ENCODE results near the gene KRTAP24-1. TPM values are rescaled to one million over a fixed set of nuclear protein-coding genes. Genes with fewer than 3 reads are reported as not detected.

KRTAP24-1 gene, protein sequence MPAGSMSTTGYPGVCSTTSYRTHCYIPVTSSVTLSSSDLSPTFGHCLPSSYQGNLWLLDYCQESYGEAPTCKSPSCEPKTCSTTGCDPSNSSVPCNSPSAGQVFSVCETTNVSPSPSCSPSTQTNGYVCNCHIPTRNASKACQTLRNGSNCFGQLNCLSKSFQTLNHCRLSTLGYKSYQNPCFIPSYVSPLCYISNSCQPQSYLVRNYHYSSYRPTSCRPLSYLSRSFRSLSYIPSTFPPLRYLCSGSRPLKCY
- total RNA-seq (2022): not detected in 2 replicates
- not detected for Bru-seq, nascent RNA
- BruChase-seq, experiment 1, labeled RNA remaining after a 2-hour chase: not detected
- BruChase-seq, experiment 2, labeled RNA remaining after a 6-hour chase: not detected
- long read RNA-seq: 0 reads

- no peak for DNase-seq
- H3K27me3 Mint-ChIP-seq (ENCODE audit: insufficient read depth, unreplicated experiment): peaks cover 6% of the 10 kb centered on the region
- no peaks in the 10 kb centered on the region for H3K36me3 Mint-ChIP-seq (ENCODE audit: insufficient read depth, unreplicated experiment)
- Histone ChIP-seq H3K4me3 (ENCODE audit: low read depth, low read length) (no peak within 1 kb of the TSS), H3K36me3 (ENCODE audit: control insufficient read depth, insufficient read depth, low read length) (no peaks in the 10 kb centered on the region), H3K9me3 (no peaks in the 10 kb centered on the region), H3K27me3 (replicated peaks; ENCODE audit: control insufficient read depth, insufficient read depth, low read length) (no peaks in the 10 kb centered on the region), H3K4me1 (no peaks in the 10 kb centered on the region)
- POLR2A ChIA-PET: no interaction called here
- intact Hi-C loops (cut with micrococcal nuclease; ENCODE audit: unreplicated experiment): no loop called here
- CTCF ChIA-PET: no interaction called here
- BruUV-seq (replicated peaks): no TSS peak
- H3K4me1 Mint-ChIP-seq (ENCODE audit: low read depth, unreplicated experiment): no peaks in the 10 kb centered on the region
- TF ChIP-seq, protein P1, sequence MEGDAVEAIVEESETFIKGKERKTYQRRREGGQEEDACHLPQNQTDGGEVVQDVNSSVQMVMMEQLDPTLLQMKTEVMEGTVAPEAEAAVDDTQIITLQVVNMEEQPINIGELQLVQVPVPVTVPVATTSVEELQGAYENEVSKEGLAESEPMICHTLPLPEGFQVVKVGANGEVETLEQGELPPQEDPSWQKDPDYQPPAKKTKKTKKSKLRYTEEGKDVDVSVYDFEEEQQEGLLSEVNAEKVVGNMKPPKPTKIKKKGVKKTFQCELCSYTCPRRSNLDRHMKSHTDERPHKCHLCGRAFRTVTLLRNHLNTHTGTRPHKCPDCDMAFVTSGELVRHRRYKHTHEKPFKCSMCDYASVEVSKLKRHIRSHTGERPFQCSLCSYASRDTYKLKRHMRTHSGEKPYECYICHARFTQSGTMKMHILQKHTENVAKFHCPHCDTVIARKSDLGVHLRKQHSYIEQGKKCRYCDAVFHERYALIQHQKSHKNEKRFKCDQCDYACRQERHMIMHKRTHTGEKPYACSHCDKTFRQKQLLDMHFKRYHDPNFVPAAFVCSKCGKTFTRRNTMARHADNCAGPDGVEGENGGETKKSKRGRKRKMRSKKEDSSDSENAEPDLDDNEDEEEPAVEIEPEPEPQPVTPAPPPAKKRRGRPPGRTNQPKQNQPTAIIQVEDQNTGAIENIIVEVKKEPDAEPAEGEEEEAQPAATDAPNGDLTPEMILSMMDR (IDR thresholded peaks at IDR 0.05; ENCODE audit: insufficient read depth in 1 of 2, low read depth in 1 of 2, low read length in 1 of 2, severe bottlenecking in 1 of 2, unreplicated experiment in 1 of 2): no peak
- H3K9me3 Mint-ChIP-seq (ENCODE audit: unreplicated experiment): no peaks in the 10 kb centered on the region
- H3K4me3 Mint-ChIP-seq (ENCODE audit: unreplicated experiment): no peak within 1 kb of the TSS
- no peak within 1 kb of the TSS for H3K27ac Mint-ChIP-seq (ENCODE audit: unreplicated experiment)
Observed at GRCh38 chr21:30282850-30283249, at the start of gene KRTAP24-1. Gene KRTAP24-1 (minus strand): TSS chr21:30282950. CDS start chr21:30282932, 18 bp downstream.

DNA sequence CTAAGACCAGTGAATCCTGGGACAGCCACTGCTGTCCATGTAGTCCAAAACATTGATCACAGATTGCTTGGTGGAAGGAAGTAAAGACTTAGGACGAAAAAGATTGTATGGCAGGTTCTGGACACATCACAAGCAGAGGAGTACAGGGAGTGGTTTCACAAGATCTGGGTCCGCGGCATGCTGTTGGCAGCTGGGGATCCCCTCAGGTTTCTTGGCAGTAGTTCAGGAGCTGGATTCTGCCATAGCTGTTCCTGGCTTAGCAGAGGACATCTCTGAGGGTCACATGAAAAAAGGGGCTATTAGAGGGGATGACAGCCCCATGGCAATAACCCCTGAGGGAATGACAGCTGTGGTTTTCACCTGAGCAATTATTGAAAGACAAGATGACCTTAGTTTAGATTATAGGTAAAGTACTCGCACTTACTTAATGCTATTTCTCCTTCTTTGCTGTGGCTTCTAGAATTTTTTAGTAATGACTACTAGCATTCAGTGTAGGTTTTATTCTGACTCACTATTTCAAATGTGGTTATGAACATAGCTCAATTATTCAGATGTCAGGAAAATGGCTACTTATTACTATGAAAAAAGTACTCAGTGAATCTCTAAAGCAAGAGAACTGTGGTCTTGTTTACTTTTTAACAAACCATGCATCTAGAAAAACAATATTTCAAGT lies 46.6 kb upstream of the KRTAP24-1 start:
- H3K4me3 Mint-ChIP-seq (ENCODE audit: unreplicated experiment): no peak overlapping the region
- POLR2A ChIA-PET: no interaction called here
- H3K36me3 Mint-ChIP-seq (ENCODE audit: insufficient read depth, unreplicated experiment): no peaks in the 10 kb centered on the region
- Histone ChIP-seq H3K9me3 (no peaks in the 10 kb centered on the region), H3K36me3 (ENCODE audit: control insufficient read depth, insufficient read depth, low read length) (no peaks in the 10 kb centered on the region), H3K4me3 (ENCODE audit: low read depth, low read length) (no peak overlapping the region), H3K27me3 (replicated peaks; ENCODE audit: control insufficient read depth, insufficient read depth, low read length) (no peaks in the 10 kb centered on the region), H3K4me1 (no peaks in the 10 kb centered on the region)
- H3K27me3 Mint-ChIP-seq (ENCODE audit: insufficient read depth, unreplicated experiment): peaks cover under 1% of the 10 kb centered on the region
- intact Hi-C loops (cut with micrococcal nuclease; ENCODE audit: unreplicated experiment): no loop called here
- H3K9me3 Mint-ChIP-seq (ENCODE audit: unreplicated experiment): no peaks in the 10 kb centered on the region
- no TSS peak for BruUV-seq (replicated peaks)
- TF ChIP-seq, protein P1 (IDR thresholded peaks at IDR 0.05; ENCODE audit: insufficient read depth in 1 of 2, low read depth in 1 of 2, low read length in 1 of 2, severe bottlenecking in 1 of 2, unreplicated experiment in 1 of 2): no peak
- CTCF ChIA-PET: no interaction called here
- no peak overlapping the region for H3K27ac Mint-ChIP-seq (ENCODE audit: unreplicated experiment)
- DNase-seq: no peak
- H3K4me1 Mint-ChIP-seq (ENCODE audit: low read depth, unreplicated experiment): no peaks in the 10 kb centered on the region

- intact Hi-C loops (cut with micrococcal nuclease; ENCODE audit: unreplicated experiment): no loop called here
- no TSS peak for BruUV-seq (replicated peaks)
- CTCF ChIA-PET: no interaction called here
- no peak overlapping the region for H3K27ac Mint-ChIP-seq (ENCODE audit: unreplicated experiment)
- no peaks in the 10 kb centered on the region for H3K36me3 Mint-ChIP-seq (ENCODE audit: insufficient read depth, unreplicated experiment)
- no peaks in the 10 kb centered on the region for H3K36me3 ChIP-seq (ENCODE audit: control insufficient read depth, insufficient read depth, low read length)
- H3K4me1 Mint-ChIP-seq (ENCODE audit: low read depth, unreplicated experiment): no peaks in the 10 kb centered on the region
- H3K27me3 ChIP-seq (replicated peaks; ENCODE audit: control insufficient read depth, insufficient read depth, low read length): no peaks in the 10 kb centered on the region
- H3K4me3 Mint-ChIP-seq (ENCODE audit: unreplicated experiment): no peak overlapping the region
- H3K9me3 Mint-ChIP-seq (ENCODE audit: unreplicated experiment): no peaks in the 10 kb centered on the region
- H3K4me1 ChIP-seq: no peaks in the 10 kb centered on the region
- TF ChIP-seq, protein P1 (IDR thresholded peaks at IDR 0.05; ENCODE audit: insufficient read depth in 1 of 2, low read depth in 1 of 2, low read length in 1 of 2, severe bottlenecking in 1 of 2, unreplicated experiment in 1 of 2): no peak
- peaks cover 2% of the 10 kb centered on the region for H3K27me3 Mint-ChIP-seq (ENCODE audit: insufficient read depth, unreplicated experiment)
- POLR2A ChIA-PET: no interaction called here
- no peak for DNase-seq
- no peaks in the 10 kb centered on the region for H3K9me3 ChIP-seq
- no peak overlapping the region for H3K4me3 ChIP-seq (ENCODE audit: low read depth, low read length)
Observed at GRCh38 chr21:30326390-30326789, 43.6 kb upstream of the KRTAP24-1 start.

Data from Caco-2 (cell line).